ENCODE data around the gene PRIMA1.
"Not testable (repeated sequence)": the region's sequence is repeated elsewhere in the genome, so short reads cannot be mapped to it uniquely, and the experiment has no call there.

DNA sequence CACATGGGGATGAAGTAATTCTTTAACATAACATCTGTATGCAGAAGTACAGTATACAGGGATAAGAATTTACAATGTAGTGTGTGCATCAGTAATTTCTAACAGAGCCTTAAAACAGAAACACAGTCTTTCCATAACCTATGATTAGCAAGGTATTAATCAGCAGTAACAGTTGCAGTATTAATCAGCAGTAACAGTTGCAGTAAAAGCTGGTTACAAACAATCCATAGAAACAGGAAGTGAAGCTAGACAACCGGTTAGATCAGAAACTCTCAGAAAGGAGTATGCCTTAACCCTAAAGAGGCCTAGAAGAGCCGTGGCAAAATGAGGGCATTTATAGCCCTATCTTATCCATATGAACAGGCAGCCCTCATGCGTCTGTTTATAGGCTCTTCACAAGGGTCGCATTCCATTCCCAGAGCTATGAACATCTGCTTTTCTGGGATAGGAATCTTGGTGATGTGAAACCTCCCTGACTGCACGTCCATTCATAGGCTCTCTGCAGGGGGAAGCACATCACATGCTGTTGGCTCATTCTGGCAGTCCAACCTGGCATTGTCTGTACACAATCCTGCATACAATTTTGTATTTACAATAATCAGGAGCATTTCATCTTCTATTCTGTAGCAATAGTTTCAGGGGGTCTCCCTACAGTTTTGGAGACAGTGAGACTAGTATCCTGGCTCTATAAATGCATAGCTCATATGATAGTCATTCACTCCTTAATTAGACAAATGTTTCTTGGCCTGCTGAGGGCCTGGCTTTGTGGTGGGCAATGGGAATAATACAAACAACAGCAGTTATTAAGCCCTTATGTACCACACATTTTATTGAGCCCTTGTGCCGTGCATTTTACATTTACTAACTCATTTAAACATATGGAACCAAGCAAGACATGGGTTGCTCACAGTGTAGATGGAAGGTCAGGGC is 21.5 kb upstream of the PRIMA1 start:
- TF ChIP-seq CTCF, POLR2A (IDR thresholded peaks at IDR 0.05): not testable (repeated sequence)

Data from testis (tissue), 2 donors.